Measurements from ENCODE around the gene MYL5.
"Not testable (repeated sequence)": the region's sequence is repeated elsewhere in the genome, so short reads cannot be mapped to it uniquely, and the experiment has no call there.

Gene MYL5

DNA sequence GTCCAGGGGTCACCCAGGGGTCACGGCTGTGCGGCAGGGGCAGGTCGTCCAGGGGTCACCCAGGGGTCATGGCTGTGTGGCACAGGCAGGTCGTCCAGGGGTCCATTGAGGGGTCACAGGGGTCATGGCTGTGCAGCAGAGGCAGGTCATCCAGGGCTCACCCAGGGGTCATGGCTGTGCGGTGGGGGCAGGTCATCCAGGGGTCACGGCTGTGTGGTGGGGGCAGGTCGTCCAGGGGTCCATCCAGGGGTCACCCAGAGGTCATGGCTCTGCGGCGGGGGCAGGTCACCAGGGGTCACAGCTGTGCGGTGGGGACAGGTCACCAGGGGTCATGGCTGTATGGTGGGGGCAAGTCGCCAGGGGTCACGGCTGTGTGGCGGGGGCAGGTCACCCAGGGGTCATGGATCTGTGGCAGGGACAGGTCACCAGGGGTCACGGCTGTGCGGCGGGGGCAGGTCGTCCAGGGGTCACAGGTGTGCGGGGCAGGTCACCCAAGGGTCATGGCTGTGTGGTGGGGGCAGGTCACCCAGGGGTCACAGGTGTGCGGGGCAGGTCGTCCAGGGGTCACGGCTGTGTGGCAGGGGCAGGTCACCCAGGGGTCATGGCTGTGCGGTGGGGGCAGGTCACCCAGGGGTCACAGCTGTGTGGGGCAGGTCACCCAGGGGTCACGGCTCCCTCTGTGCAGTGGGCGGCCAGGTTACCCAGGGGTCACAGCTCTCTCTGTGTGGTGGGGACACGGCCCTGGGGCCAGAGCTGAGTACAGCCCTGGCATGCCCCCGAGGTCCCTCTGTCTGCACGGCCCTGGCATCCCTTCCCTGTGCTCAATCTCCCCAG lies 16.3 kb upstream of the MYL5 start:
- DNase-seq: no peak

DNA sequence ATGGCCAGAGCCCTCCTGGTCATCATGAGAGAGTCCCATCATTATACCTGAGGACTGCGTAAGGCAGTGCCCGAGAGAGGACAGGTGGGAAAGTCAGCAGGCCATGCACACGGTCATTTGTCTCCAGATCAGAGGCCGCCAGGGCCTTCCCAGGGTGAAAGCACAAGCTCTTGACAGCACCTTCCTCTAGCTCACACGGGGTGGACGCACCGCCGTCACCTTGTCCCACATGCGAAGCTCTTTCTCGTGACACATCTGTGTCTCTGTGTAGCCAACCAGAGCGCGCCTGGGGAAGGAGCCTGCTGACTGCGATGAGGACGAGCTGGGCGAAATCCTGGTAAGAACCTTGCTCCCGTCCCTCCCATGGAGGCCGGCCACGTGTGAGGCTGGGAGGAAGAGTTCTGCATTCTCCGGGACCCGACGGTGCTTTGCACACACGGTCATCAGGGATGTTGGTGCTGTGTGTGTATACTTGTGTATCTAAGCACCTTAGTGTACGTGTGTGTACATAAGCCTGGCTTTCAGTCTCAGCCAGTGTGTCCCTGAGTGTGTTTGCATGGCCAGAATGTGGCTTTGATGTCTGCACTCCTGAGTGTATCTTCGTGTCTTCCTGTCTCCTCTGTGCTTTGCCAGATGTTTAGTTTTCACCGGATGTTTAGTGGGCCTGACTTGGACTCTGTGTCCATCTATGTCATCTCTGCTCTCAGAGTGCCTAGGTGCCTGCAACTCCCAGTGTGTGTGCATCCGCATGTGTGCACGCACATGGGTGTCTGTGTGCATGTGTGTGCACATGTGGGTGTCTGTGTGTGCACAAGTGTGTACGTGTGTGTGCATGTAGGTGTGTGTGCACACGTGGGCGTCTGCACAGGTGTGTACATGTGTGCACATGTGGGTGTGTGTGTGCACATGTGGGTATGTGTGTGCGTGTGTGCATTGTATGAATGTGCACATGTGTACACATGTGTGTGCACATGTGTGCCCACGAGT lies 15.4 kb upstream of the MYL5 start:
- DNase-seq: no peak

DNA sequence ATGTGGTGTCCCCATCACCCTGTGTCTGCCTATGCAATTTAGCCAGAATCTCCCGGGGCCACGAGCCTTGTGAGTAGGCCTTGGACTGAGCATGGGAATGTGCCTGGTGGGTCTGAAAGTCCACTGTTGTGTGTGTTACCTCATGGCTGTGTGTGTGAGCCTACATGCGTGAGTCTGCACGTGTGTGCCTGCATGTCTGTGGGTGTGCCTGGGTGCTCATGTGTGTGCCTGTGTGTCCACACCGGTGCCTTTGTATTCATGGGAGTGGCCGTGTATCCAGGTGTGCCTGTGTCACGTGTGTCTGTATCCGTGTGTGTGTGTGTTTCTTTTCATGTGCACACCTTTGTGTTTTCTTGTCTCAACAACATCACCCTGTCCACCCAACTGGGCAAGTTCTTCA lies 14.5 kb upstream of the MYL5 start:
- DNase-seq: no peak

DNA sequence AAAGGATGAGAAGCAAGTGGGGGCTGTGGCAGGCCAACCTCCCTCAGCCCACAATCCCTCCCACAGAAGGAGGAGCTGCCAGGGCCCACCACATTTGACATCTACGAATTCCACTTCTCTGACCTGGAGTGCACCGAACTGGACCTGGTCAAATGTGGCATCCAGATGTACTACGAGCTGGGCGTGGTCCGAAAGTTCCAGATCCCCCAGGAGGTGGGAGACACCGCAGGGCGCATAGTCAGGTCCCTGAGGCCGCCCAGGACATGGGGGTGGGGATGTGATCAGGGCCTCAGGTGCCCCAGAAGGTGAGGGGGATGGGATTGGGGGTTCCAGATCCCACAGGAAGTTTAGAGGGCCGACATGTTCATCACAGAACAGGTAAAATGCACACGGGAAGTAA lies 13.9 kb upstream of the MYL5 start:
- no peak for DNase-seq

DNA sequence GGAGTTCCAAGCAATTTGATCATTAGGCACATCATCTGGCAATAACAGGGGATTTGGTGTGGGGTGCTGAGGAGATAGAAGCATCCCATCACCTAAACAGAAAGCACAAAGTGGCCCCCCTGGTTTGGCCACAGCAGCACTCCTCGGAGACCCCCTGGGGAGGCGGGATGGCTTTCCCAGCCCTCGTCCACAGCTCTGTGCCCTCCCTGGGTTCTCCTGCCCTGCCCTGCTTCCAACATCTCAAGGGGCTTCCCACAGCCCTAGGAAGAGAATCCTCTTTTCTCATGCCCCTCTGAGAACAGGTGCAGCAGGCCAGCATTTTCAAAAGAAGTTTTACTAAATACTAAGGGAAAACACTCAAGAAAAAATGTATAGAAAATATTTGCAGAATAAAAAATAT lies 13.1 kb upstream of the MYL5 start:
- DNase-seq: no peak

- no peak for DNase-seq
Measured at GRCh38 chr4:661881-662761, 12.2 kb upstream of the MYL5 start.

DNA sequence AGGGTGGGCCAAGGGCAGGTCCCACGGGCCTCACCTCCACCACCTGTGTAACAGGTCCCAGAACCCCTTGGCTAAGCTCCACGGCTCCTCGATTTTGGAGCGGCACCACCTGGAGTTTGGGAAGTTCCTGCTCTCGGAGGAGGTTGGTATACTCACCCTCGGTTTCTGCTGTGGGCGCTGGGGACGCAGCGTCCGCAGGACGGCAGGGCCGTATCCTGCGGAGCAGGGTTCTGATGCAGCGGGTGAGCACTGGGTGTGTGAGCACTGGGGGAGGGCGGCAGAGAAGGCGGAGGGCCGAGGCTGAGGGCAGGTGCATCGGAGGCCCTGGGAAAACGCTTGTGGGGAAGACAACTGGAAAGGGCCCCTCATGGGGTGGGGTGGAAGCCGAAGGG lies 11.3 kb upstream of the MYL5 start:
- DNase-seq: no peak

DNA sequence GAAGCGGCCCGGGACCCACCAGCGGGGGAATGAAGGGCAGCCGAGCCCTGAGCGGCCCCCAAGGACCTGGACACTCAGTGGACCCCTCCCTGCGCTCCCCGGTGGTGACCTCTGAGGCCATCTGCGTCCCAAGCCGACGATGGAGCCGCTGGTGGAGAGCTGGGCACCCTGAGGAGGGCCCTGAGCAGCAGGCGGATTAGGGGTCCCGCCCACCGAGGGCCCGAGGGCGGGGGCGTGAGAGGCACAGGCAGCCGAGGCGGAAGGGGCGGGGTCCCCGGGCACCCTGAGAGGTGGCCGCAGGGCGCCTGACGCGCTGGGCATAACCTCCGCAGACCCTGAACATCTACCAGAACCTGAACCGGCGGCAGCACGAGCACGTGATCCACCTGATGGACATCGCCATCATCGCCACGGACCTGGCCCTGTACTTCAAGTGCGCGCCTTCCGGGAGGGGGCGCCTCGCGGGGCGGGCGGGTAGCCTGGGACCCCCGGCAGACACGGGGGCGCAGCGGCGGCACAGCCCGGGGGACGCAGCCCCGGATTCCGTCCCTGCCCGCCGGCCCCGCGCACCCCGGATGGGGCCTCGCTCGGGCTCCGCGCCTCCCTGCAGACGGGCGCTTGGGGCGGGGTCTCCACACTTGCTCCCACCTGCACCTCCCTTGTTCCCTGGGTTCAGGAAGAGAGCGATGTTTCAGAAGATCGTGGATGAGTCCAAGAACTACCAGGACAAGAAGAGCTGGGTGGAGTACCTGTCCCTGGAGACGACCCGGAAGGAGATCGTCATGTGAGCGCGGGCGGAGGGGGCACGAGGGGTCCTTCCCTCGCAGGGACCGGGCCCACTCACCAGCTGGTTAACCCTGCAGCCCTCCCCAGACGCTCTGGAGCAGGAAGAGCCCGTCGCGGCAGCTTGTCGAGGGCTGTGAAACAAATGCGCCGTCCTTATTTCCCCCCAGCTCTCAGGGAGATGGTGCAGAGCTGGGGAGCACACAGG lies 10.6 kb upstream of the MYL5 start:
- peak in 1 of 14 donors; percentile 54 for DNase-seq

DNA sequence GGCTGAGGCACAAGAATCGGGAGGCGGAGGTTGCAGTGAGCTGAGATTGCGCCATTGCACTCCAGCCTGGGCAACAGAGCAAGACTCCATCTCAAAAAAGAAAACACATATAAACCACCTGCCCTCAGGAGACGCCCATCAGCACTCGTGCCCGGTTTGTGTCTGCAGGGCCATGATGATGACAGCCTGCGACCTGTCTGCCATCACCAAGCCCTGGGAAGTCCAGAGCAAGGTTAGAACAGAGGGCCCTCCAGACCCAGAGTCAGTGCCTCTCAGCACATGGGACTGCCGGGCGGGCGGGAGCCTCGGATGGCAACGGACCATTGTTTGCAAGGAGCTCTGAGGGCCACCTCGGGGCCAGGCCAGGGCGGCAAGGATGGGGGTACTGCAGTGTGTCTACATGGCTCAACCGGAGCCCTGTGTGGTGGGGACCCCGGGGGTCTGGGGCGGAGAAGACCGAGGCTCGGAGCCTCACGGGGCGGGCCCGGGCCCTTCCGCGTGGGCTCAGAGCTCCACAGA lies 9.6 kb upstream of the MYL5 start:
- DNase-seq: no peak

GRCh38 chr4:665381-665750 lies 9.0 kb upstream of the MYL5 start:
- DNase-seq: no peak

- no peak for DNase-seq
Measured at GRCh38 chr4:665751-666435, 8.4 kb upstream of the MYL5 start.

- no peak for DNase-seq
Measured at GRCh38 chr4:666436-666810, 7.9 kb upstream of the MYL5 start.

DNA sequence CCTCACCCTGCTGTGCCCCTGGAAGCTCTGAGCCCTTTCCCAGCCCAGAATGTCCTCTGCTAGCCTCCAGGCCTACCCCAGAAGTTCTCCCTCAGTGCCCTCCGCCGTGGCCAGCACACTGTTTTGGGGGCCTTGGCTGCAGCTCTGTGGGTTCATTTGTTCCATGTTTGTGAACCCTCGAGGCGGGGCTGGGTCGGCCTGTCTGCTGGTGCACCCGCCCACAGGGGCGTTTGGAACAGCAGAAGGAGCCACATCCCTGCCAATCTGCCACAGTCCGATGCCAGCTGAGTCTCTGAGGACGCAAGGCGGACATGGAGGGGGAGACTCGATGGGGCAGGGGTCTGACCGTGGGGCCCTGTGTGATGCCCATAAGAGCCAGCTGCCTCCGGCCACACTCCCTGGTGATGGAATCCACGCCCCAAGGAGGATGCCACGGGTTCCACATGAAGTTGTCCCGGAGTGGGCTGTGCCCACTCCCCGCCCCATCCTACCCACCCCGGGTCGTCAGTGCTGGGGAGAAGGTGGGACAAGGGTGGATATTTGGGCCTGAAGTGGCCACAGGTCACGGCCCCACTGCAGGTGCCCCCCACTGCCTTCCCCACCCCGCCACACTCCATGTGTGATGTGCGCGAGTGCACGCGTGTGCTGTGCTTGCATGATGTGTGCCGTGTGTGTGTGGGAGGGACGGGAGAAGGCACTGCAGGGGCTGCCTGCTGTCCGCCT lies 7.4 kb upstream of the MYL5 start:
- DNase-seq: no peak

DNA sequence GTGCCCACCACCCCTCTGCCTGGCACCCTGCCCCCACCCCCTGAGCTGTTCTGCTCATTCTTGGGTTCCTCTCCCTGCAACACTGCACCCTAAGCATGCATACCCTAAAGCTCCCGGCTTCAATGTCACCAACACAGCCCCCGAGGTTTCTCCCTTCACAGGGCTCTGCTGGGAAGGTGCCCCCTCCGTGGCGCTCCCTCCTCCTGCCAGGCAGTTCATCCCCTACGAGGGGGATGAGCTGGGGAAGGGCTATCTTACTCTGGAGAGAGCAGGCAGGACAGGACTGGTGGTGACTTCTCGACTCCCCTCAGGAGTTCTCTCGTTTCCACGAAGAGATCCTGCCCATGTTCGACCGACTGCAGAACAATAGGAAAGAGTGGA lies 6.8 kb upstream of the MYL5 start:
- DNase-seq: no peak

DNA sequence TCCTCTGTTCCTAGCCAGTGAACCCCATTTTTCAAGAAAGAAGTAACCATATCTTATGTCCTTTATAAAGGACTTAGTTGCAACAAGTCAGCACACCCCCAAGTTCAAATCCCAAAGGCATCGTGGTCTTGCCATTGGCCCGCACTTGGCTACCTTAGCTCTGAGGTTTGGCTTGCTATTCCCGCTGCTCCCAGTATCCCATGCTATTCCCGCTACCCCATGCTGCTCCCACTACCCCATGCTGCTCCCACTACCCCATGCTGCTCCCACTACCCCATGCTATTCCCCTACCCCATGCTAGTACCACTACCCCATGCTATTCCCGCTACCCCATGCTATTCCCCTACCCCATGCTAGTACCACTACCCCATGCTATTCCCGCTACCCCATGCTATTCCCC lies 6.1 kb upstream of the MYL5 start:
- DNase-seq: not testable (repeated sequence)

DNA sequence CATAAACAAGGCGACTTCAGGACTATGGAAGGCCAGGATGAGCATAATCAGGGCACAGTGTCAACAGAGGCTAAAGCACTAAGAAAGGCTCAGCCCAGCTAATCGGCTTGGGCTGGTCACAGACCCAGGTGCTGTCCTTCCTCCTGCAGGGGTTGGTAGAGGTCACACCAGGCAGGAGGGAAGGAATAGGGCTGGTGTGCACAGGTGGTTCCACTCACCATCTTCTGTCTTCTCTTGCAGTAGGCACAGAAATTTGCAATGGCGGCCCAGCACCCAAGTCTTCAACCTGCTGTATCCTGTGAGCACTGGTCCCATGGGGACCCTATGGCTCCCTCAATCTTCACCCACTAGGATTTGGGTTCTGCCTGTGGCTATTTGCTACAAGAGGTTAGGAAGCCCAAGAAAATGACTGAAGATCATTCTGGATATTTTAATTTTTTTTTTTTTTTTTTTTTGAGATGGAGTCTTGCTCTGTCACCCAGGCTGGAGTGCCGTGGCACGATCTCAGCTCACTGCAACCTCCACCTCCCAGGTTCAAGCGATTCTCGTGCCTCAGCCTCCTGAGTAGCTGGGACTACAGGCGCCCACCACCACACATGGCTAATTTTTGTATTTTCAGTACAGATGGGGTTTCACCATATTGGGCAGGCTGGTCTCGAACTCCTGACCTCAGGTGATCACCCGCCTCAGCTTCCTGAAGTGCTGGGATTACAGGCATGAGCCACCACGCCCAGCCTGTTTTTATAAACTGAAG lies 4.4 kb upstream of the MYL5 start:
- not testable (repeated sequence) for DNase-seq

DNA sequence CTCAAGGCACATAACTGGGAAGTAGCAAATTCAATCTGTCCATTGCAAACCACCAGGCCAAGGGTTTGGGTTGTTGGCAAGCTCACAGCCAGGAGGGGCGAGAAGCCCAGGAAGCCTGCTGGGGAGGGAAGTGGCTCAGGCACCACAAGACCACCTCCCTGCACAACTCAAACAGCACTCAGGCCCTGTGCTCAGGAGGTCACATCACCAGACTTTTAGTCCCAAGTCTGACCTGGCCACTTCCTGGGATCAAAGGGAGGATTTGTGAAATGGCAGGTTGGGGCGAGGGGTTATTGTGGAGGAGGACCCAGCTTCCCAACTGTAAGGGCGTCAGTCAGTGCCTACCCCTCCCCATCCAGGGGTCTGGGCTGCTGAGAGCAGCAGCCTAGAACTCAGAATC lies 2.6 kb upstream of the MYL5 start:
- no peak for DNase-seq

GRCh38 chr4:673349-674091 lies 822 bp upstream of the MYL5 start:
- DNase-seq: peak in 1 of 14 donors; percentile 46
